PC-9 (cell line): Measurements from ENCODE around the gene AGAP1. TPM values are rescaled to one million over a fixed set of nuclear protein-coding genes. Genes with fewer than 3 reads are reported as not detected.

Source experiments
- BruUV-seq: library from RNA; stranded (reverse); fragments of 400-500 nt; replicated peaks from 2 replicates; lab custom pipeline; 2021; lab: Mats Ljungman, UMichigan
- CTCF ChIA-PET: fragments of 300-600 bp; sonication (Branson Sonifier 250); formaldehyde crosslinking; loops from one replicate; lab custom pipeline; 2022; ENCODE audit warnings: antibody characterized with exemption; lab: Charles Lee
- POLR2A ChIA-PET: fragments of 300-600 bp; sonication (Branson Sonifier 250); formaldehyde crosslinking; loops from one replicate; lab custom pipeline; 2022; ENCODE audit warnings: antibody characterized with exemption; ENCODE audit not compliant: unreplicated experiment; lab: Charles Lee
- DNase-seq, 2 experiments: peaks; one replicate each; pipeline versions ENCODE4 v3.0.0 to v3.0.0-alpha.2; 2015 to 2022; ENCODE audit warnings: mixed read lengths in 1 of 2
- H2AFZ ChIP-seq: fragments of 200-600 bp; sonication (generic); 2 replicates; pipeline ENCODE4 v1.8.1; 2017; ENCODE audit warnings: antibody characterized with exemption
- H3F3A ChIP-seq: fragments of 200-600 bp; sonication (generic); 2 replicates; pipeline ENCODE4 v1.8.1; 2017; ENCODE audit warnings: antibody characterized with exemption, mild to moderate bottlenecking, low read depth; ENCODE audit not compliant: insufficient read depth
- H3K27ac ChIP-seq: fragments of 200-600 bp; sonication (generic); 2 replicates; pipeline ENCODE4 v1.6.1; 2016; ENCODE audit warnings: mixed run types
- H3K27me3 ChIP-seq: fragments of 200-600 bp; sonication (generic); 2 replicates; pipeline ENCODE4 v1.6.1; 2016; ENCODE audit warnings: low read depth, mixed run types; ENCODE audit not compliant: insufficient read depth
- H3K36me3 ChIP-seq: fragments of 200-600 bp; sonication (generic); 2 replicates; pipeline ENCODE4 v1.6.1; 2016; ENCODE audit warnings: low read depth, mixed run types
- H3K4me1 ChIP-seq: fragments of 200-600 bp; sonication (generic); replicated peaks from 2 replicates; pipeline ENCODE4 v1.6.1; 2016; ENCODE audit warnings: mixed run types; ENCODE audit not compliant: insufficient read depth
- H3K4me2 ChIP-seq: fragments of 200-600 bp; sonication (generic); 2 replicates; pipeline ENCODE4 v1.6.1; 2017; ENCODE audit warnings: mixed run types
- H3K4me3 ChIP-seq: fragments of 200-600 bp; sonication (generic); 2 replicates; pipeline ENCODE4 v1.6.1; 2016; ENCODE audit warnings: mixed run types
- H3K79me2 ChIP-seq: fragments of 200-600 bp; sonication (generic); 2 replicates; pipeline ENCODE4 v1.6.1; 2017; ENCODE audit warnings: low read depth, mixed run types
- H3K9me2 ChIP-seq: fragments of 200-600 bp; sonication (generic); 2 replicates; pipeline ENCODE4 v1.8.1; 2017; ENCODE audit warnings: mild to moderate bottlenecking; ENCODE audit not compliant: insufficient read depth
- H3K9me3 ChIP-seq: fragments of 200-600 bp; sonication (generic); 2 replicates; pipeline ENCODE4 v1.8.1; 2016; ENCODE audit warnings: low read depth; ENCODE audit not compliant: insufficient read depth
- H4K20me1 ChIP-seq: fragments of 200-600 bp; sonication (generic); 2 replicates; pipeline ENCODE4 v1.8.1; 2017; ENCODE audit not compliant: insufficient read depth
- EZH2 ChIP-seq: fragments of 200-600 bp; sonication (generic); IDR thresholded peaks from 2 replicates; pipeline ENCODE4 v1.8.0; 2017; ENCODE audit warnings: antibody characterized with exemption, low read depth
- intact Hi-C: fragments of 100-400 bp; cut with micrococcal nuclease; formaldehyde crosslinking; loops from one replicate; pipeline ENCODE4 v1.10.0; 2022; ENCODE audit not compliant: unreplicated experiment
- total RNA-seq: library from RNA; stranded (reverse); gene quantifications from 2 replicates; pipeline ENCODE4 v1.2.3, GENCODE V29; 2021
- TF ChIP-seq, protein P1 (sequence below): fragments of 200-600 bp; sonication (generic); conservative IDR thresholded peaks from 2 replicates; pipeline ENCODE4 v1.6.1; 2017; ENCODE audit warnings: mixed run types, antibody characterized with exemption, mild to moderate bottlenecking, moderate library complexity

Gene AGAP1
- total RNA-seq, 1 experiment from 2014 or later = 91.4 TPM

GRCh38 chr2:235952714-235953113 is 458.9 kb downstream of the AGAP1 start:
- no TSS peak for BruUV-seq
- H3K4me3 ChIP-seq = no peak overlapping the region
- H3K27me3 ChIP-seq = no peaks in the 10 kb centered on the region
- no peaks in the 10 kb centered on the region for H3K9me3 ChIP-seq
- peaks cover 20% of the 10 kb centered on the region for H4K20me1 ChIP-seq
- H3K79me2 ChIP-seq = no peaks in the 10 kb centered on the region
- ChIA-PET POLR2A (no interaction called here), CTCF (no interaction called here)
- no peak overlapping the region for H3K27ac ChIP-seq
- no peak overlapping the region for H3K4me2 ChIP-seq
- no peaks in the 10 kb centered on the region for H3K4me1 ChIP-seq
- H3F3A ChIP-seq = no peaks in the 10 kb centered on the region; the same call in 1 of the 2 replicates
- H2AFZ ChIP-seq = no peak overlapping the region
- no peak for DNase-seq
- intact Hi-C loops = no loop called here
- H3K9me2 ChIP-seq = no peaks in the 10 kb centered on the region
- H3K36me3 ChIP-seq = no peaks in the 10 kb centered on the region
- TF ChIP-seq, protein P1, sequence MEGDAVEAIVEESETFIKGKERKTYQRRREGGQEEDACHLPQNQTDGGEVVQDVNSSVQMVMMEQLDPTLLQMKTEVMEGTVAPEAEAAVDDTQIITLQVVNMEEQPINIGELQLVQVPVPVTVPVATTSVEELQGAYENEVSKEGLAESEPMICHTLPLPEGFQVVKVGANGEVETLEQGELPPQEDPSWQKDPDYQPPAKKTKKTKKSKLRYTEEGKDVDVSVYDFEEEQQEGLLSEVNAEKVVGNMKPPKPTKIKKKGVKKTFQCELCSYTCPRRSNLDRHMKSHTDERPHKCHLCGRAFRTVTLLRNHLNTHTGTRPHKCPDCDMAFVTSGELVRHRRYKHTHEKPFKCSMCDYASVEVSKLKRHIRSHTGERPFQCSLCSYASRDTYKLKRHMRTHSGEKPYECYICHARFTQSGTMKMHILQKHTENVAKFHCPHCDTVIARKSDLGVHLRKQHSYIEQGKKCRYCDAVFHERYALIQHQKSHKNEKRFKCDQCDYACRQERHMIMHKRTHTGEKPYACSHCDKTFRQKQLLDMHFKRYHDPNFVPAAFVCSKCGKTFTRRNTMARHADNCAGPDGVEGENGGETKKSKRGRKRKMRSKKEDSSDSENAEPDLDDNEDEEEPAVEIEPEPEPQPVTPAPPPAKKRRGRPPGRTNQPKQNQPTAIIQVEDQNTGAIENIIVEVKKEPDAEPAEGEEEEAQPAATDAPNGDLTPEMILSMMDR = no peak
- TF ChIP-seq EZH2 = no peak

DNA sequence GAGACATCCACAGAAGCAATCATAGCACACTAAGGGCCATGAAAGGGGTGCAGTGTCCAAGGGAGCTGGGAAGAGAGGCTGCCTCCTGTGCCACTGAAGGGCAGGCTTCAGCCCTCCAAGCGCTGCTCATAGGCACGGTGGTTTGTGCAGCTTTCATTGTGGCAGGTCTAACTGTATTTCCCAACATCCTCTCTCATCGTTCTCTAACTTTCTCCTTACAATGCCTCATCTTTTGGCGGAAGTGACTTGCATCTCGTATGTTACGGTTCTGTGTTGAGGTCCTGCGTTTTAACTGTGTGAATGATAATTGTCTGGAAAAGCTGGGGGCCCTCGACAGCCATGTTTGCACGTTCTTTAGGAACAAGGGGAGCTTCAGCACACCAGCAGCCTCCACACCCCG is 460.4 kb downstream of the AGAP1 start:
- Histone ChIP-seq H3K27me3 (no peaks in the 10 kb centered on the region), H2AFZ (no peak overlapping the region), H3K4me2 (no peak overlapping the region), H3K9me3 (no peaks in the 10 kb centered on the region), H3K9me2 (no peaks in the 10 kb centered on the region), H3F3A (no peaks in the 10 kb centered on the region; the same call in 1 of the 2 replicates), H3K36me3 (no peaks in the 10 kb centered on the region), H3K4me1 (no peaks in the 10 kb centered on the region), H3K4me3 (no peak overlapping the region), H3K79me2 (no peaks in the 10 kb centered on the region), H3K27ac (no peak overlapping the region), H4K20me1 (peaks cover 14% of the 10 kb centered on the region; the same call in 1 of the 2 replicates)
- BruUV-seq = no TSS peak
- no peak for TF ChIP-seq EZH2
- ChIA-PET POLR2A (no interaction called here), CTCF (interaction anchor here (0.7 kb wide), 1 partner anchor 1881 kb away, joined by 3 read pairs; no protein-coding TSS in a partner anchor)
- no peak for DNase-seq
- intact Hi-C loops = no loop called here

DNA sequence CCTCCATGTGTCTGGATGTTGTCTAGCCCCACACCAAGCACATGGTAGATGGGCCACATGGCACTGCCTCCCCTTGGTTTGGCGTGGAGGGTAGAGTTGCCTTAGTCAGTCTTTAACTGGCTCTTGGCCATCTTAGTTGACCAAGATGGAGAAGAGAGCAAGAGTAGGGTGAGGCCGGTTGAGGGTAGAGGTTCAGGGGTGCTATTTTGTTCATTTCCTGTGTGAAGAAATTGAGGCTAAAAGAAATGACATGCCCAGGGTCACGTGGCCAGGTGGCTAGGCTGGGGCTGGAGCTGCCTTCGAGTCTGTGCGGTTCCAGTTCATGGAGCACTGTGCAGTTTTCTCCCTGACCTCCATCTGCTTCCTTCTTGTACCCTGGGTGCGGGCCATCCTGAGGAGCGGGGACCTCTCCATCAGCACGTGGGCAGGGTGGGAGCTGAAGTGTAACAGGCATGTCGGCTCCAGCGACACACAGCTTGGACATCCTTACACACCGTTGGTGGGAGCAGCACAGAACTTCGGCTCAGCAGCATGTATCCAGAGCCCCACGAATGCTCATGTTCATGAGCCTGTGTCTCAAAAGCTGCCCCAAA is 461.1 kb downstream of the AGAP1 start:
- Histone ChIP-seq H3K9me2 (no peaks in the 10 kb centered on the region), H3K36me3 (no peaks in the 10 kb centered on the region), H3K4me1 (no peaks in the 10 kb centered on the region), H3K27ac (no peak overlapping the region), H3K4me2 (no peak overlapping the region), H3K79me2 (no peaks in the 10 kb centered on the region), H3K4me3 (no peak overlapping the region), H2AFZ (no peak overlapping the region), H3F3A (no peaks in the 10 kb centered on the region; the same call in 1 of the 2 replicates), H3K9me3 (no peaks in the 10 kb centered on the region), H3K27me3 (no peaks in the 10 kb centered on the region), H4K20me1 (peaks cover 11% of the 10 kb centered on the region; the same call in 1 of the 2 replicates)
- intact Hi-C loops = no loop called here
- TF ChIP-seq, protein P1 = no peak
- TF ChIP-seq EZH2 = no peak
- BruUV-seq = no TSS peak
- POLR2A ChIA-PET = no interaction called here
- no peak for DNase-seq
- CTCF ChIA-PET = no interaction called here
